ENCODE measurements around the gene NFIX. TPM values are rescaled to one million over a fixed set of nuclear protein-coding genes. Genes with fewer than 3 reads are reported as not detected.
"Not testable (repeated sequence)": the region's sequence is repeated elsewhere in the genome, so short reads cannot be mapped to it uniquely, and the experiment has no call there.

The NFIX gene
- polyA plus RNA-seq, 1 donor (not counting 4 experiments of a cell fraction or from before 2014, with no cell fraction given), result 5.2 TPM

- no peak overlapping the region for H3K9ac ChIP-seq (ENCODE audit: control insufficient read depth, extremely low read depth, insufficient read depth, low read length)
- H3K27me3 ChIP-seq (ENCODE audit: control insufficient read depth, extremely low read depth, insufficient read depth, low read length), result no peaks in the 10 kb centered on the region
- H2AFZ ChIP-seq (ENCODE audit: control insufficient read depth, low read length), result no peak overlapping the region
- TF ChIP-seq CTCF (optimal IDR thresholded peaks at IDR 0.05 in 1 of 3, IDR thresholded peaks at IDR 0.05 in 1 of 3, conservative IDR thresholded peaks at IDR 0.05 in 1 of 3; ENCODE audit: extremely low read depth in 1 of 3, insufficient read depth in 2 of 3, low read length in 3 of 3) (no peak), EZH2 (IDR thresholded peaks at IDR 0.05; ENCODE audit: low read length) (no peak)
- no peaks in the 10 kb centered on the region for H3K9me1 ChIP-seq (ENCODE audit: control insufficient read depth, extremely low read depth, insufficient read depth, low read length)
- H3K36me3 ChIP-seq (ENCODE audit: control insufficient read depth in 2 of 2, extremely low read depth in 1 of 2, insufficient read depth in 2 of 2, low read length in 2 of 2), result no peaks in the 10 kb centered on the region
- H4K20me1 ChIP-seq (ENCODE audit: control insufficient read depth, extremely low read depth, insufficient read depth, low read length), result no peaks in the 10 kb centered on the region
- H3K4me1 ChIP-seq (ENCODE audit: control insufficient read depth, extremely low read depth, insufficient read depth, low read length), result no peaks in the 10 kb centered on the region
- DNase-seq (ENCODE audit: low read depth, low spot score) (no peak), FAIRE-seq (no peak)
- H3K79me2 ChIP-seq (ENCODE audit: control insufficient read depth, insufficient read depth, low read length), result no peaks in the 10 kb centered on the region
- no peak overlapping the region for H3K4me2 ChIP-seq (ENCODE audit: control insufficient read depth, extremely low read depth, insufficient read depth, low read depth, low read length)
- no peak overlapping the region for H3K27ac ChIP-seq (ENCODE audit: control insufficient read depth, insufficient read depth, low read length)
- dilution Hi-C loops (cut with MboI; ENCODE audit: extremely low pct_ligation_motif_present, low sequenced_read_pairs), result no loop called here
- H3K9me3 ChIP-seq (ENCODE audit: control insufficient read depth, low read depth, low read length), result no peaks in the 10 kb centered on the region
- no peak overlapping the region for H3K4me3 ChIP-seq (ENCODE audit: control insufficient read depth in 2 of 3, extremely low read depth in 1 of 3, insufficient read depth in 2 of 3, low read depth in 1 of 3, low read length in 3 of 3)
Observed at GRCh38 chr19:12975221-12975741, 20.0 kb upstream of the NFIX start.

- H3K4me3 ChIP-seq (ENCODE audit: control insufficient read depth in 2 of 3, extremely low read depth in 1 of 3, insufficient read depth in 2 of 3, low read depth in 1 of 3, low read length in 3 of 3); H3K9ac ChIP-seq (ENCODE audit: control insufficient read depth, extremely low read depth, insufficient read depth, low read length); H3K27ac ChIP-seq (ENCODE audit: control insufficient read depth, insufficient read depth, low read length); H3K9me1 ChIP-seq (ENCODE audit: control insufficient read depth, extremely low read depth, insufficient read depth, low read length); H3K4me2 ChIP-seq (ENCODE audit: control insufficient read depth, extremely low read depth, insufficient read depth, low read depth, low read length); H3K4me1 ChIP-seq (ENCODE audit: control insufficient read depth, extremely low read depth, insufficient read depth, low read length); H3K79me2 ChIP-seq (ENCODE audit: control insufficient read depth, insufficient read depth, low read length); H3K27me3 ChIP-seq (ENCODE audit: control insufficient read depth, extremely low read depth, insufficient read depth, low read length); FAIRE-seq; H4K20me1 ChIP-seq (ENCODE audit: control insufficient read depth, extremely low read depth, insufficient read depth, low read length); H3K9me3 ChIP-seq (ENCODE audit: control insufficient read depth, low read depth, low read length); H3K36me3 ChIP-seq (ENCODE audit: control insufficient read depth in 2 of 2, extremely low read depth in 1 of 2, insufficient read depth in 2 of 2, low read length in 2 of 2); dilution Hi-C loops (cut with MboI; ENCODE audit: extremely low pct_ligation_motif_present, low sequenced_read_pairs); DNase-seq (ENCODE audit: low read depth, low spot score); H2AFZ ChIP-seq (ENCODE audit: control insufficient read depth, low read length): not testable (repeated sequence)
Observed at GRCh38 chr19:12976109-12976508, 19.2 kb upstream of the NFIX start.

- H3K27ac ChIP-seq (ENCODE audit: control insufficient read depth, insufficient read depth, low read length), result no peak overlapping the region
- DNase-seq (ENCODE audit: low read depth, low spot score) (no peak), FAIRE-seq (no peak)
- no peak overlapping the region for H3K4me3 ChIP-seq (ENCODE audit: control insufficient read depth in 2 of 3, extremely low read depth in 1 of 3, insufficient read depth in 2 of 3, low read depth in 1 of 3, low read length in 3 of 3)
- no peak for TF ChIP-seq EZH2 (IDR thresholded peaks at IDR 0.05; ENCODE audit: low read length)
- no peaks in the 10 kb centered on the region for H3K36me3 ChIP-seq (ENCODE audit: control insufficient read depth in 2 of 2, extremely low read depth in 1 of 2, insufficient read depth in 2 of 2, low read length in 2 of 2)
- no peak overlapping the region for H3K9ac ChIP-seq (ENCODE audit: control insufficient read depth, extremely low read depth, insufficient read depth, low read length)
- dilution Hi-C loops (cut with MboI; ENCODE audit: extremely low pct_ligation_motif_present, low sequenced_read_pairs), result no loop called here
- H3K27me3 ChIP-seq (ENCODE audit: control insufficient read depth, extremely low read depth, insufficient read depth, low read length), result no peaks in the 10 kb centered on the region
- H4K20me1 ChIP-seq (ENCODE audit: control insufficient read depth, extremely low read depth, insufficient read depth, low read length), result no peaks in the 10 kb centered on the region
- H2AFZ ChIP-seq (ENCODE audit: control insufficient read depth, low read length), result no peak overlapping the region
- no peaks in the 10 kb centered on the region for H3K4me1 ChIP-seq (ENCODE audit: control insufficient read depth, extremely low read depth, insufficient read depth, low read length)
- no peaks in the 10 kb centered on the region for H3K9me3 ChIP-seq (ENCODE audit: control insufficient read depth, low read depth, low read length)
- H3K9me1 ChIP-seq (ENCODE audit: control insufficient read depth, extremely low read depth, insufficient read depth, low read length), result no peaks in the 10 kb centered on the region
- H3K79me2 ChIP-seq (ENCODE audit: control insufficient read depth, insufficient read depth, low read length), result no peaks in the 10 kb centered on the region
- no peak overlapping the region for H3K4me2 ChIP-seq (ENCODE audit: control insufficient read depth, extremely low read depth, insufficient read depth, low read depth, low read length)
Observed at GRCh38 chr19:12979974-12980373, 15.3 kb upstream of the NFIX start.
